ENCODE results near the gene OR6S1.

DNA sequence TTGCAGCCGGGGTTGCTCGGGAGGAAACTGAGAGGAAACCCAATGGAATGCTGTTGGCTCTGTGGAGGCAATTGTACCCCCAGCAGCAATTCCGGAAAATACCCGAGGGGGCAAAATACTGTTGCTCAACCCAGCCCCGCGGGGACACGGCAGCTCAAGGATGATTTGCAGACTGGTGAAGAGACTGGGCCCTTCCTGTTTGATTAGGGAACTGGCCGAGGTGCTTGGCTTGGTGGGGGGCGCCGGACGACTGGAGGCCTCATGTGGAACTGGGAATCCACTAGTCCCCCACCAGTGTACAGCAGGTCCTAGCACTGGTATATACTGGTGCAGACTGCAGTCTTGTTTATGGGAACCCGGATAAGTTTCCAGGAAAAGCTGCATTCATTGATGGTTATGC is 40.0 kb downstream of the OR6S1 start:
- TF ChIP-seq EZH2 (IDR thresholded peaks at IDR 0.05; ENCODE audit: low read depth, low read length, severe bottlenecking), result no peak
- TF ChIP-seq POLR2AphosphoS5 (IDR thresholded peaks at IDR 0.05; ENCODE audit: low read depth, low read length), result no peak
- TF ChIP-seq TCF12 (IDR thresholded peaks at IDR 0.05; ENCODE audit: low read depth, low read length), result no peak
- TF ChIP-seq, protein P1, sequence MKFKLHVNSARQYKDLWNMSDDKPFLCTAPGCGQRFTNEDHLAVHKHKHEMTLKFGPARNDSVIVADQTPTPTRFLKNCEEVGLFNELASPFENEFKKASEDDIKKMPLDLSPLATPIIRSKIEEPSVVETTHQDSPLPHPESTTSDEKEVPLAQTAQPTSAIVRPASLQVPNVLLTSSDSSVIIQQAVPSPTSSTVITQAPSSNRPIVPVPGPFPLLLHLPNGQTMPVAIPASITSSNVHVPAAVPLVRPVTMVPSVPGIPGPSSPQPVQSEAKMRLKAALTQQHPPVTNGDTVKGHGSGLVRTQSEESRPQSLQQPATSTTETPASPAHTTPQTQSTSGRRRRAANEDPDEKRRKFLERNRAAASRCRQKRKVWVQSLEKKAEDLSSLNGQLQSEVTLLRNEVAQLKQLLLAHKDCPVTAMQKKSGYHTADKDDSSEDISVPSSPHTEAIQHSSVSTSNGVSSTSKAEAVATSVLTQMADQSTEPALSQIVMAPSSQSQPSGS (IDR thresholded peaks at IDR 0.05; ENCODE audit: low read length), result no peak
- TF ChIP-seq, protein P2, sequence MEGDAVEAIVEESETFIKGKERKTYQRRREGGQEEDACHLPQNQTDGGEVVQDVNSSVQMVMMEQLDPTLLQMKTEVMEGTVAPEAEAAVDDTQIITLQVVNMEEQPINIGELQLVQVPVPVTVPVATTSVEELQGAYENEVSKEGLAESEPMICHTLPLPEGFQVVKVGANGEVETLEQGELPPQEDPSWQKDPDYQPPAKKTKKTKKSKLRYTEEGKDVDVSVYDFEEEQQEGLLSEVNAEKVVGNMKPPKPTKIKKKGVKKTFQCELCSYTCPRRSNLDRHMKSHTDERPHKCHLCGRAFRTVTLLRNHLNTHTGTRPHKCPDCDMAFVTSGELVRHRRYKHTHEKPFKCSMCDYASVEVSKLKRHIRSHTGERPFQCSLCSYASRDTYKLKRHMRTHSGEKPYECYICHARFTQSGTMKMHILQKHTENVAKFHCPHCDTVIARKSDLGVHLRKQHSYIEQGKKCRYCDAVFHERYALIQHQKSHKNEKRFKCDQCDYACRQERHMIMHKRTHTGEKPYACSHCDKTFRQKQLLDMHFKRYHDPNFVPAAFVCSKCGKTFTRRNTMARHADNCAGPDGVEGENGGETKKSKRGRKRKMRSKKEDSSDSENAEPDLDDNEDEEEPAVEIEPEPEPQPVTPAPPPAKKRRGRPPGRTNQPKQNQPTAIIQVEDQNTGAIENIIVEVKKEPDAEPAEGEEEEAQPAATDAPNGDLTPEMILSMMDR (IDR thresholded peaks at IDR 0.05; ENCODE audit: control extremely low read depth in 1 of 3, insufficient read depth in 1 of 3, low read depth in 1 of 3, low read length in 3 of 3), result no peak
- TF ChIP-seq, protein P3, sequence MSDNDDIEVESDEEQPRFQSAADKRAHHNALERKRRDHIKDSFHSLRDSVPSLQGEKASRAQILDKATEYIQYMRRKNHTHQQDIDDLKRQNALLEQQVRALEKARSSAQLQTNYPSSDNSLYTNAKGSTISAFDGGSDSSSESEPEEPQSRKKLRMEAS (IDR thresholded peaks at IDR 0.05), result no peak
- TF ChIP-seq CBX5 (IDR thresholded peaks at IDR 0.05; ENCODE audit: low read depth, low read length), result no peak
- no peak for TF ChIP-seq TEAD4 (IDR thresholded peaks at IDR 0.05; ENCODE audit: low read depth, low read length)
